HepG2 (cell line): ENCODE results near the gene CACNA1G. TPM values are rescaled to one million over a fixed set of nuclear protein-coding genes. Genes with fewer than 3 reads are reported as not detected.
A peak's percentile ranks its signal among the peaks of the same experiment; 100 is the strongest.

Source experiments
- ATAD3A ChIP-seq: sonication (generic); formaldehyde crosslinking; IDR thresholded peaks from 2 replicates; pipeline ENCODE4 v1.4.0; 2020; ENCODE audit warnings: missing genetic modification reagents
- CBX2 ChIP-seq, 2 experiments: fragments of 200-600 bp in 1 of 2; sonication (generic); formaldehyde crosslinking in 1 of 2; IDR thresholded peaks; 2 replicates each; pipeline versions ENCODE4 v1.7.0 to v1.8.1; 2018 to 2022; ENCODE audit warnings: low read depth in 2 of 2, low read length in 1 of 2, mild to moderate bottlenecking in 1 of 2, missing genetic modification reagents in 1 of 2
- CREB1 ChIP-seq, 2 experiments: fragments of 450-650 bp in 1 of 2; IDR thresholded peaks; 2 replicates each; pipeline ENCODE4 v1.6.1; 2016 to 2017; ENCODE audit warnings: control low read depth in 1 of 2, mild to moderate bottlenecking in 1 of 2, missing compliant biosample characterization in 1 of 2, missing genetic modification characterization in 1 of 2
- GATAD1 ChIP-seq: IDR thresholded peaks from 2 replicates; pipeline ENCODE4 v1.6.1; 2016; ENCODE audit warnings: missing genetic modification reagents, missing compliant biosample characterization
- HOXA3 ChIP-seq: sonication (generic); formaldehyde crosslinking; IDR thresholded peaks from 2 replicates; pipeline ENCODE4 v1.5.0; 2020; ENCODE audit warnings: missing genetic modification reagents
- ISX ChIP-seq: sonication (generic); formaldehyde crosslinking; conservative IDR thresholded peaks from 2 replicates; pipeline ENCODE4 v1.5.0; 2020; ENCODE audit warnings: missing genetic modification reagents
- KAT7 ChIP-seq: IDR thresholded peaks from 2 replicates; pipeline ENCODE4 v1.6.1; 2018; ENCODE audit warnings: borderline replicate concordance, missing compliant biosample characterization
- NCOA2 ChIP-seq: sonication (generic); formaldehyde crosslinking; IDR thresholded peaks from 2 replicates; pipeline ENCODE4 v1.8.0; 2022; ENCODE audit warnings: inconsistent platforms
- NFYB ChIP-seq: sonication (generic); formaldehyde crosslinking; IDR thresholded peaks from 2 replicates; pipeline ENCODE4 v1.4.0; 2020; ENCODE audit warnings: missing genetic modification reagents
- PHF20 ChIP-seq: sonication (generic); formaldehyde crosslinking; IDR thresholded peaks from 2 replicates; pipeline ENCODE4 v1.5.0; 2020; ENCODE audit warnings: mild to moderate bottlenecking, missing genetic modification reagents
- RFXANK ChIP-seq: IDR thresholded peaks from 2 replicates; pipeline ENCODE4 v1.6.1; 2016
- ZSCAN29 ChIP-seq: sonication (generic); formaldehyde crosslinking; conservative IDR thresholded peaks from 2 replicates; pipeline ENCODE4 v1.4.0; 2020; ENCODE audit warnings: mild to moderate bottlenecking, missing genetic modification reagents
- polyA plus RNA-seq, 8 experiments: library from polyadenylated mRNA; depleted of rRNA in 3 of 8; stranded (reverse) in 7 of 8; unstranded in 1 of 8; fragments of >200 nt; fragmentation: Illumina TruSeq in 4 of 8; extraction: Trizol in 4 of 8; gene quantifications; 2 replicates each; pipeline versions ENCODE4 v1.2.1 to v1.2.3, GENCODE V29; 2011 to 2016; ENCODE audit warnings: low read depth in 4 of 8, missing spikeins in 1 of 8, mixed read lengths in 1 of 8; ENCODE audit not compliant: insufficient read depth in 1 of 8
- total RNA-seq, 5 experiments: library from RNA; depleted of rRNA; stranded (reverse); fragments of >200 nt; fragmentation: Illumina TruSeq; extraction: Trizol; gene quantifications; 2 replicates each; pipeline ENCODE4 v1.2.3, GENCODE V29; 2016; ENCODE audit warnings: low read depth in 1 of 5
- TF ChIP-seq, protein P1 (sequence below): sonication (generic); formaldehyde crosslinking; IDR thresholded peaks from one replicate; pipeline ENCODE4 v1.5.1; 2020; ENCODE audit warnings: mild to moderate bottlenecking, missing genetic modification reagents; ENCODE audit errors: not compliant biosample characterization
- TF ChIP-seq, protein P2 (sequence below): sonication (generic); formaldehyde crosslinking; conservative IDR thresholded peaks from 2 replicates; pipeline ENCODE4 v1.8.0; 2022; ENCODE audit warnings: low read depth, missing genetic modification reagents
- TF ChIP-seq, protein P3 (sequence below): IDR thresholded peaks from 2 replicates; pipeline ENCODE4 v1.6.1; 2016; ENCODE audit warnings: control low read depth
- TF ChIP-seq, protein P4 (sequence below): sonication (generic); formaldehyde crosslinking; IDR thresholded peaks from 2 replicates; pipeline ENCODE4 v1.4.0; 2020; ENCODE audit warnings: missing genetic modification reagents

Gene CACNA1G
- total and polyA plus RNA-seq, 2 of the 13 experiments (the other 11 are each of a cell fraction or from before 2014, with no cell fraction given): 0.02 TPM; not detected in 1

DNA sequence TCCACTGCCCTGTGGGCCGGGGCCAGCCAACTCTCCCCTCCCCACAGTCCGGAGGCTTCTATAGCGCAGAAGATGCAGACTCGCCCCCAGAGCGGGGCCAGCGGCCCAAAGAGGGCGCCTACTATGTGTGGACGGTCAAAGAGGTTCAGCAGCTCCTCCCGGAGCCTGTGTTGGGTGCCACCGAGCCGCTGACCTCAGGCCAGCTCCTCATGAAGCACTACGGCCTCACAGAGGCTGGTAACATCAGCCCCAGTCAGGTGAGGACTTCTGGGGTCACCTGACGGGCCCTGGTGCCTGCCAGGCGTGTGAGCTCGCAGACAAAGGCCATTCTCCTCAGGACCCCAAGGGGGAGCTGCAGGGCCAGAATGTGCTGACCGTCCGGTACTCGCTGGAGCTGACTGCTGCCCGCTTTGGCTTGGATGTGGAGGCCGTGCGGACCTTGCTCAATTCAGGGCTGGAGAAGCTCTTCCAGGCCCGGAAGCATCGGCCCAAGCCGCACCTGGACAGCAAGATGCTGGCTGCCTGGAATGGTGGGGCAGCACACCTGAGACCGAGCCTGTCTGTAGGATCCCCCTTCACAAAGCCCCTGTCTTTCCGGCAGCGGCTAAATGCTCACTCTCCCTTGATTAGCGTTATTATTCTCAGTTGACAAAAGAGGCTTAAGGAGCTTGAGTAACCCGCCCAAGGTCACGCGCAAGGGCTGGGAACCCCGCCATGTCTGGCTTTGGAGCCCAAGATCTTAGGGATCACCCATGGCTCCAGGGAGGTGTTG lies 9.7 kb upstream of the CACNA1G start (continued):
- TF ChIP-seq, protein P1, sequence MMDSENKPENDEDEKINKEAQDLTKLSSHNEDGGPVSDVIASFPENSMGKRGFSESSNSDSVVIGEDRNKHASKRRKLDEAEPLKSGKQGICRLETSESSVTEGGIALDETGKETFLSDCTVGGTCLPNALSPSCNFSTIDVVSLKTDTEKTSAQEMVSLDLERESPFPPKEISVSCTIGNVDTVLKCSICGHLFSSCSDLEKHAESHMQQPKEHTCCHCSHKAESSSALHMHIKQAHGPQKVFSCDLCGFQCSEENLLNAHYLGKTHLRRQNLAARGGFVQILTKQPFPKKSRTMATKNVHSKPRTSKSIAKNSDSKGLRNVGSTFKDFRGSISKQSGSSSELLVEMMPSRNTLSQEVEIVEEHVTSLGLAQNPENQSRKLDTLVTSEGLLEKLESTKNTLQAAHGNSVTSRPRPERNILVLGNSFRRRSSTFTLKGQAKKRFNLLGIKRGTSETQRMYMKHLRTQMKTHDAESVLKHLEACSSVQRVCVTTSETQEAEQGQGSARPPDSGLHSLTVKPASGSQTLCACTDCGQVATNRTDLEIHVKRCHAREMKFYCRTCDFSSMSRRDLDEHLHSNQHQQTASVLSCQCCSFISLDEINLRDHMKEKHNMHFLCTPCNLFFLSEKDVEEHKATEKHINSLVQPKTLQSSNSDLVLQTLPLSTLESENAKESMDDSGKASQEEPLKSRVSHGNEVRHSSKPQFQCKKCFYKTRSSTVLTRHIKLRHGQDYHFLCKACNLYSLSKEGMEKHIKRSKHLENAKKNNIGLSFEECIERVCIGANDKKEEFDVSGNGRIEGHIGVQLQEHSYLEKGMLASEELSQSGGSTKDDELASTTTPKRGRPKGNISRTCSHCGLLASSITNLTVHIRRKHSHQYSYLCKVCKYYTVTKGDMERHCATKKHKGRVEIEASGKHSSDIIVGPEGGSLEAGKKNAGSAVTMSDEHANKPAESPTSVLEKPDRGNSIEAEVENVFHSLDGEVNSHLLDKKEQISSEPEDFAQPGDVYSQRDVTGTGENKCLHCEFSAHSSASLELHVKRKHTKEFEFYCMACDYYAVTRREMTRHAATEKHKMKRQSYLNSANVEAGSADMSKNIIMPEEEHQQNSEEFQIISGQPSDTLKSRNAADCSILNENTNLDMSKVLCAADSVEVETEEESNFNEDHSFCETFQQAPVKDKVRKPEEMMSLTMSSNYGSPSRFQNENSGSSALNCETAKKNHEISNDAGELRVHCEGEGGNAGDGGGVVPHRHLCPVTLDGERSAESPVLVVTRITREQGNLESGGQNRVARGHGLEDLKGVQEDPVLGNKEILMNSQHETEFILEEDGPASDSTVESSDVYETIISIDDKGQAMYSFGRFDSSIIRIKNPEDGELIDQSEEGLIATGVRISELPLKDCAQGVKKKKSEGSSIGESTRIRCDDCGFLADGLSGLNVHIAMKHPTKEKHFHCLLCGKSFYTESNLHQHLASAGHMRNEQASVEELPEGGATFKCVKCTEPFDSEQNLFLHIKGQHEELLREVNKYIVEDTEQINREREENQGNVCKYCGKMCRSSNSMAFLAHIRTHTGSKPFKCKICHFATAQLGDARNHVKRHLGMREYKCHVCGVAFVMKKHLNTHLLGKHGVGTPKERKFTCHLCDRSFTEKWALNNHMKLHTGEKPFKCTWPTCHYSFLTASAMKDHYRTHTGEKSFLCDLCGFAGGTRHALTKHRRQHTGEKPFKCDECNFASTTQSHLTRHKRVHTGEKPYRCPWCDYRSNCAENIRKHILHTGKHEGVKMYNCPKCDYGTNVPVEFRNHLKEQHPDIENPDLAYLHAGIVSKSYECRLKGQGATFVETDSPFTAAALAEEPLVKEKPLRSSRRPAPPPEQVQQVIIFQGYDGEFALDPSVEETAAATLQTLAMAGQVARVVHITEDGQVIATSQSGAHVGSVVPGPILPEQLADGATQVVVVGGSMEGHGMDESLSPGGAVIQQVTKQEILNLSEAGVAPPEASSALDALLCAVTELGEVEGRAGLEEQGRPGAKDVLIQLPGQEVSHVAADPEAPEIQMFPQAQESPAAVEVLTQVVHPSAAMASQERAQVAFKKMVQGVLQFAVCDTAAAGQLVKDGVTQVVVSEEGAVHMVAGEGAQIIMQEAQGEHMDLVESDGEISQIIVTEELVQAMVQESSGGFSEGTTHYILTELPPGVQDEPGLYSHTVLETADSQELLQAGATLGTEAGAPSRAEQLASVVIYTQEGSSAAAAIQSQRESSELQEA (CRISPR knock-in tag): no peak
- TF ChIP-seq CBX2 (IDR thresholded peaks at IDR 0.05; ENCODE audit: low read depth, low read length) (no peak), CBX2 (CRISPR knock-in tag; IDR thresholded peaks at IDR 0.05; ENCODE audit: low read depth) (no peak), ATAD3A (CRISPR knock-in tag) (no peak), GATAD1 (peak; percentile 79), NCOA2 (0 out of 2 replicates have a peak, but pooled peaks have one; percentile 30), ZSCAN29 (CRISPR knock-in tag) (no peak), NFYB (no peak), CREB1 (IDR thresholded peaks at IDR 0.05) (no peak), CREB1 (CRISPR knock-in tag; IDR thresholded peaks at IDR 0.05) (no peak), KAT7 (CRISPR knock-in tag) (no peak), HOXA3 (CRISPR knock-in tag) (peak; percentile 42; the same call in 1 of the 2 replicates), RFXANK (CRISPR knock-in tag) (no peak), ISX (CRISPR knock-in tag) (no peak), PHF20 (CRISPR knock-in tag) (peak; percentile 7; the same call in 1 of the 2 replicates)
- TF ChIP-seq, protein P2, sequence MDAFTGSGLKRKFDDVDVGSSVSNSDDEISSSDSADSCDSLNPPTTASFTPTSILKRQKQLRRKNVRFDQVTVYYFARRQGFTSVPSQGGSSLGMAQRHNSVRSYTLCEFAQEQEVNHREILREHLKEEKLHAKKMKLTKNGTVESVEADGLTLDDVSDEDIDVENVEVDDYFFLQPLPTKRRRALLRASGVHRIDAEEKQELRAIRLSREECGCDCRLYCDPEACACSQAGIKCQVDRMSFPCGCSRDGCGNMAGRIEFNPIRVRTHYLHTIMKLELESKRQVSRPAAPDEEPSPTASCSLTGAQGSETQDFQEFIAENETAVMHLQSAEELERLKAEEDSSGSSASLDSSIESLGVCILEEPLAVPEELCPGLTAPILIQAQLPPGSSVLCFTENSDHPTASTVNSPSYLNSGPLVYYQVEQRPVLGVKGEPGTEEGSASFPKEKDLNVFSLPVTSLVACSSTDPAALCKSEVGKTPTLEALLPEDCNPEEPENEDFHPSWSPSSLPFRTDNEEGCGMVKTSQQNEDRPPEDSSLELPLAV (CRISPR knock-in tag): no peak
- TF ChIP-seq, protein P3, sequence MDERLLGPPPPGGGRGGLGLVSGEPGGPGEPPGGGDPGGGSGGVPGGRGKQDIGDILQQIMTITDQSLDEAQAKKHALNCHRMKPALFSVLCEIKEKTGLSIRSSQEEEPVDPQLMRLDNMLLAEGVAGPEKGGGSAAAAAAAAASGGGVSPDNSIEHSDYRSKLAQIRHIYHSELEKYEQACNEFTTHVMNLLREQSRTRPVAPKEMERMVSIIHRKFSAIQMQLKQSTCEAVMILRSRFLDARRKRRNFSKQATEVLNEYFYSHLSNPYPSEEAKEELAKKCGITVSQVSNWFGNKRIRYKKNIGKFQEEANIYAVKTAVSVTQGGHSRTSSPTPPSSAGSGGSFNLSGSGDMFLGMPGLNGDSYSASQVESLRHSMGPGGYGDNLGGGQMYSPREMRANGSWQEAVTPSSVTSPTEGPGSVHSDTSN (CRISPR knock-in tag): no peak
- TF ChIP-seq, protein P4, sequence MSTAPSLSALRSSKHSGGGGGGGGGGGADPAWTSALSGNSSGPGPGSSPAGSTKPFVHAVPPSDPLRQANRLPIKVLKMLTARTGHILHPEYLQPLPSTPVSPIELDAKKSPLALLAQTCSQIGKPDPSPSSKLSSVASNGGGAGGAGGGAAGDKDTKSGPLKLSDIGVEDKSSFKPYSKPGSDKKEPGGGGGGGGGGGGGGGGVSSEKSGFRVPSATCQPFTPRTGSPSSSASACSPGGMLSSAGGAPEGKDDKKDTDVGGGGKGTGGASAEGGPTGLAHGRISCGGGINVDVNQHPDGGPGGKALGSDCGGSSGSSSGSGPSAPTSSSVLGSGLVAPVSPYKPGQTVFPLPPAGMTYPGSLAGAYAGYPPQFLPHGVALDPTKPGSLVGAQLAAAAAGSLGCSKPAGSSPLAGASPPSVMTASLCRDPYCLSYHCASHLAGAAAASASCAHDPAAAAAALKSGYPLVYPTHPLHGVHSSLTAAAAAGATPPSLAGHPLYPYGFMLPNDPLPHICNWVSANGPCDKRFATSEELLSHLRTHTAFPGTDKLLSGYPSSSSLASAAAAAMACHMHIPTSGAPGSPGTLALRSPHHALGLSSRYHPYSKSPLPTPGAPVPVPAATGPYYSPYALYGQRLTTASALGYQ (CRISPR knock-in tag): no peak
